ENCODE data around the gene KCNK13.

DNA sequence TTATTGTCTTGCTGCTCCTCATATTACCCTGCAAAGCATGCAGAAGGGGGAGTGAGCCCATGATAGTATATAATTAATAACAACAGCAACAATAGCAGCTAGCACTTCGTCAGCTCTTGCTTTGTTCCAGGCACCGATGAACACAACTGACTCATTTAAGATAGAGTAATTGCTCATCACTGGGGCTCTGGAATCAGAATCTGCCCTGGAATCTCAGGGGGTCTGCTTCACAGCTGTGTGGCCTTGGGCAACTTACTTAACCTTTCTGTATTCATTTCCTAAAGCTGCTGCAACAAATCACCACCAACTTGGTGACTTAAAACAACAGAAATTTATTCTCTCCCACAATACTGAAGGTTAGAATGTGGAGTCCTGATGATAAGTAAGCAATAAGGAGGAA, 139.6 kb downstream of the KCNK13 start:
- TF ChIP-seq LEF1 (IDR thresholded peaks at IDR 0.05; ENCODE audit: borderline replicate concordance) (no peak), BHLHE40 (IDR thresholded peaks at IDR 0.05; ENCODE audit: borderline replicate concordance) (no peak), TARDBP (IDR thresholded peaks at IDR 0.05) (no peak), ELF4 (IDR thresholded peaks at IDR 0.05) (no peak), SUZ12 (IDR thresholded peaks at IDR 0.05) (no peak), HDGF (IDR thresholded peaks at IDR 0.05; ENCODE audit: borderline replicate concordance) (no peak), FOXA1 (IDR thresholded peaks at IDR 0.05) (no peak), SP1 (IDR thresholded peaks at IDR 0.05) (no peak), NFRKB (IDR thresholded peaks at IDR 0.05) (no peak), CTBP1 (IDR thresholded peaks at IDR 0.05; ENCODE audit: borderline replicate concordance) (no peak)
- TF ChIP-seq, protein P1, sequence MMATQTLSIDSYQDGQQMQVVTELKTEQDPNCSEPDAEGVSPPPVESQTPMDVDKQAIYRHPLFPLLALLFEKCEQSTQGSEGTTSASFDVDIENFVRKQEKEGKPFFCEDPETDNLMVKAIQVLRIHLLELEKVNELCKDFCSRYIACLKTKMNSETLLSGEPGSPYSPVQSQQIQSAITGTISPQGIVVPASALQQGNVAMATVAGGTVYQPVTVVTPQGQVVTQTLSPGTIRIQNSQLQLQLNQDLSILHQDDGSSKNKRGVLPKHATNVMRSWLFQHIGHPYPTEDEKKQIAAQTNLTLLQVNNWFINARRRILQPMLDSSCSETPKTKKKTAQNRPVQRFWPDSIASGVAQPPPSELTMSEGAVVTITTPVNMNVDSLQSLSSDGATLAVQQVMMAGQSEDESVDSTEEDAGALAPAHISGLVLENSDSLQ (IDR thresholded peaks at IDR 0.05), result no peak

Measured in HEK293T (cell line).